IMR-90 (cell line): Measurements from ENCODE around the gene TOP3B. TPM values are rescaled to one million over a fixed set of nuclear protein-coding genes. Genes with fewer than 3 reads are reported as not detected.

ENCODE experiments used
- ATAC-seq: fragments of 200-7000 bp; cut with Tn5 transposase; 2 replicates; pipeline ENCODE4 v1.9.1; 2020; ENCODE audit warnings: low read depth, mild to moderate bottlenecking, moderate library complexity
- BruUV-seq: library from RNA; stranded (reverse); fragments of 400-500 nt; replicated peaks from 2 replicates; lab custom pipeline; 2021; lab: Mats Ljungman, UMichigan
- CTCF ChIA-PET: fragments of 300-600 bp; formaldehyde crosslinking; extraction: SDS; loops from one replicate; lab custom pipeline; 2021; ENCODE audit warnings: antibody characterized with exemption; lab: Yijun Ruan, JAX
- POLR2A ChIA-PET: fragments of 300-600 bp; sonication (Branson Sonifier 250); formaldehyde crosslinking; loops from one replicate; lab custom pipeline; 2022; ENCODE audit warnings: antibody characterized with exemption; ENCODE audit not compliant: unreplicated experiment; lab: Charles Lee
- DNase-seq: peaks from one replicate; pipeline ENCODE4 v3.0.0; 2013
- H2AFZ ChIP-seq: replicated peaks from 2 replicates; pipeline ENCODE3; 2013; ENCODE audit warnings: low read length, mild to moderate bottlenecking; ENCODE audit not compliant: poor library complexity
- H2AK5ac ChIP-seq: 2 replicates; pipeline ENCODE4 v1.6.1; 2013; ENCODE audit warnings: low read depth, low read length, inconsistent platforms
- H2AK9ac ChIP-seq: replicated peaks from 2 replicates; pipeline ENCODE3; 2013; ENCODE audit warnings: mild to moderate bottlenecking, low read depth, low read length, moderate library complexity; ENCODE audit not compliant: poor library complexity
- H2BK120ac ChIP-seq: 2 replicates; pipeline ENCODE4 v1.6.1; 2013; ENCODE audit warnings: low read depth, low read length, inconsistent platforms
- H2BK15ac ChIP-seq: 3 replicates; pipeline ENCODE4 v1.6.1; 2013; ENCODE audit warnings: low read depth, low read length, inconsistent platforms
- H2BK20ac ChIP-seq: 2 replicates; pipeline ENCODE4 v1.6.1; 2013; ENCODE audit warnings: low read depth, mild to moderate bottlenecking, inconsistent platforms, low read length, moderate library complexity
- H2BK5ac ChIP-seq: 2 replicates; pipeline ENCODE4 v1.6.1; 2013; ENCODE audit warnings: mild to moderate bottlenecking, low read depth, low read length, inconsistent platforms; ENCODE audit not compliant: poor library complexity, severe bottlenecking
- H3K14ac ChIP-seq: replicated peaks from 2 replicates; pipeline ENCODE4 v1.6.1; 2013; ENCODE audit warnings: low read depth, low read length, inconsistent platforms
- H3K18ac ChIP-seq: 2 replicates; pipeline ENCODE4 v1.6.1; 2013; ENCODE audit warnings: low read depth, low read length, control low read depth
- H3K23ac ChIP-seq: 2 replicates; pipeline ENCODE4 v1.6.1; 2013; ENCODE audit warnings: low read depth, low read length, inconsistent platforms
- H3K27ac ChIP-seq: 2 replicates; pipeline ENCODE4 v1.5.1; 2013; ENCODE audit warnings: mild to moderate bottlenecking, control low read depth, low read length; ENCODE audit not compliant: insufficient read depth
- H3K27me3 ChIP-seq: 2 replicates; pipeline ENCODE4 v1.6.1; 2013; ENCODE audit warnings: low read length; ENCODE audit not compliant: control insufficient read depth, insufficient read depth
- H3K36me3 ChIP-seq: 2 replicates; pipeline ENCODE4 v1.6.1; 2013; ENCODE audit warnings: low read length, mixed read lengths; ENCODE audit not compliant: control insufficient read depth, insufficient read depth
- H3K4ac ChIP-seq: 2 replicates; pipeline ENCODE4 v1.6.1; 2013; ENCODE audit warnings: low read depth, low read length, inconsistent platforms
- H3K4me1 ChIP-seq: 2 replicates; pipeline ENCODE4 v1.6.1; 2013; ENCODE audit warnings: low read length, mixed read lengths; ENCODE audit not compliant: control insufficient read depth, insufficient read depth
- H3K4me2 ChIP-seq: 2 replicates; pipeline ENCODE4 v1.6.1; 2013; ENCODE audit warnings: low read depth, mild to moderate bottlenecking, control low read depth, low read length, moderate library complexity
- H3K4me3 ChIP-seq: 2 replicates; pipeline ENCODE4 v1.5.1; 2013; ENCODE audit warnings: low read depth, mild to moderate bottlenecking, control low read depth, low read length, moderate library complexity; ENCODE audit not compliant: insufficient read depth
- H3K56ac ChIP-seq: 2 replicates; pipeline ENCODE4 v1.6.1; 2013; ENCODE audit warnings: low read length, inconsistent platforms; ENCODE audit not compliant: insufficient read depth; ENCODE audit errors: extremely low read depth
- H3K79me1 ChIP-seq, 2 experiments: 2 replicates each; pipeline ENCODE4 v1.6.1; 2013; ENCODE audit warnings: low read length in 2 of 2, inconsistent platforms in 1 of 2, low read depth in 1 of 2
- H3K9ac ChIP-seq: 2 replicates; pipeline ENCODE4 v1.6.1; 2013; ENCODE audit warnings: low read depth, low read length, control low read depth
- H3K9me1 ChIP-seq: 2 replicates; pipeline ENCODE4 v1.6.1; 2013; ENCODE audit warnings: low read length, inconsistent platforms; ENCODE audit not compliant: insufficient read depth
- H3K9me3 ChIP-seq: 2 replicates; pipeline ENCODE4 v1.6.1; 2013; ENCODE audit warnings: low read length; ENCODE audit not compliant: control insufficient read depth, insufficient read depth
- H4K20me1 ChIP-seq: 2 replicates; pipeline ENCODE4 v1.6.1; 2013; ENCODE audit warnings: low read length, inconsistent platforms; ENCODE audit not compliant: insufficient read depth
- H4K5ac ChIP-seq: 2 replicates; pipeline ENCODE4 v1.6.1; 2013; ENCODE audit warnings: mild to moderate bottlenecking, low read depth, low read length, control low read depth
- H4K8ac ChIP-seq, 2 experiments: 2 replicates each; pipeline ENCODE4 v1.6.1; 2013; ENCODE audit warnings: low read depth in 2 of 2, low read length in 2 of 2, control low read depth in 1 of 2, inconsistent platforms in 1 of 2
- H4K91ac ChIP-seq: 2 replicates; pipeline ENCODE4 v1.6.1; 2013; ENCODE audit warnings: low read depth, low read length, inconsistent platforms; ENCODE audit not compliant: insufficient read depth
- CEBPB ChIP-seq: IDR thresholded peaks from 2 replicates; pipeline ENCODE4 v1.6.1; 2012; ENCODE audit warnings: low read depth, low read length, improper control_type of control experiment
- ELK1 ChIP-seq: fragments of 150-350 bp; IDR thresholded peaks from 2 replicates; pipeline ENCODE4 v1.6.1; 2016; ENCODE audit warnings: low read depth, mild to moderate bottlenecking, low read length, moderate library complexity, borderline replicate concordance
- MAZ ChIP-seq: IDR thresholded peaks from 2 replicates; pipeline ENCODE4 v1.6.1; 2012; ENCODE audit warnings: low read depth, mild to moderate bottlenecking, low read length, improper control_type of control experiment, moderate library complexity, borderline replicate concordance
- MXI1 ChIP-seq: IDR thresholded peaks from 2 replicates; pipeline ENCODE4 v1.6.1; 2012; ENCODE audit warnings: low read depth, mild to moderate bottlenecking, low read length, moderate library complexity, borderline replicate concordance
- POLR2A ChIP-seq: IDR thresholded peaks from 2 replicates; pipeline ENCODE4 v1.6.1; 2012; ENCODE audit warnings: mild to moderate bottlenecking, low read depth, low read length
- RFX5 ChIP-seq: IDR thresholded peaks from 2 replicates; pipeline ENCODE4 v1.8.0; 2012; ENCODE audit warnings: low read depth, mild to moderate bottlenecking, low read length, moderate library complexity
- WGBS, 2 experiments: methylation state at CpG; one replicate each; pipeline versions ENCODE4 v1.1.5 to v1.1.7; 2013; ENCODE audit warnings: missing lambda C conversion rate in 2 of 2; ENCODE audit not compliant: insufficient read length in 1 of 2; ENCODE audit errors: extremely low coverage in 2 of 2; 5-methylcytosine and 5-hydroxymethylcytosine counted together
- dilution Hi-C: fragments of 300-500 bp; cut with HindIII; formaldehyde crosslinking; loops from one replicate; pipeline ENCODE4 v1.14.3; 2018; ENCODE audit warnings: low sequenced_read_pairs; ENCODE audit not compliant: unreplicated experiment
- in situ Hi-C: fragments of 300-500 bp; cut with MboI; formaldehyde crosslinking; loops from 3 replicates; pipeline ENCODE4 v1.14.3; 2019; ENCODE audit warnings: low sequenced_read_pairs, inconsistent platforms, mixed read lengths
- intact Hi-C: fragments of 100-400 bp; cut with micrococcal nuclease; formaldehyde crosslinking; loops from 2 replicates; pipeline ENCODE4 v1.10.0; 2022
- polyA plus RNA-seq, 3 experiments: library from polyadenylated mRNA; depleted of rRNA; stranded (reverse); fragments of >200 nt; gene quantifications; 2 replicates each; pipeline ENCODE4 v1.2.3, GENCODE V29; 2012; ENCODE audit warnings: low replicate concordance in 1 of 3
- total RNA-seq: library from RNA; depleted of rRNA; stranded (reverse); fragments of >200 nt; gene quantifications from 2 replicates; pipeline ENCODE4 v1.2.3, GENCODE V29; 2012
- TF ChIP-seq, protein P1 (sequence below): fragments of 150-350 bp; IDR thresholded peaks from 2 replicates; pipeline ENCODE4 v1.6.1; 2017; ENCODE audit warnings: mild to moderate bottlenecking, antibody characterized with exemption, low read length, low read depth

Gene TOP3B
- total and polyA plus RNA-seq, 2 of the 4 experiments (the other 2 are of a cell fraction): 23.0 to 23.5 TPM

DNA sequence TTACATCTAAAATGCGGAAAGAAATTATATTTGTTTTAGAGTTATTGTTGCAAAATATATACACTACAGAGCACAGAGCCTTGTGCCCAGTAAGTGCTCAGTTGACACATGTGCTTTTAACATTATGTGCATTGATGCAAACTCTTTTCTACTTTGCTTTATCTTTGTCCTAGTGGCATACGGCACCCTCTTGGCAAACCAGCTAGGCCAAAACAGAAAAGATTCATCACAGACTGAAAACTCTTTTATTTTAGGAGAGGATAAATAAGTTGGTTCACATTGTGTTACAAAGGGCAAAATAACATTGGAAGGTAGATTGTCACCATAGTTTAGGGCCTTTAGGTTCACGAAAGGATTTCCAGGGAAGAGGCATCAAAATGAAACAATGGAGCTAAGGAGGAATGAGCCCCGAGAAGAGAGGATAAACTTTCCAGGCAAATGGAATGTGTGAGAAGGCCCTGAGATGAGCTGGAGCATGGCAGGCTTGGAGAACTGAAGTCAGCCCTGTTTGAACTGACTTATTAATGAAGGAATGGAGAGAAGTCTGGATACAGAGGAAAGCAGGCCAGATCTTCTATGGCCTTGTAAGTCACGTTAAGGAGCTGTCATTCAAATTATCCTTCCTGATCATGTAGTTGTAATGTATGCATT is 23.5 kb upstream of the TOP3B start:
- H2BK20ac ChIP-seq: no peak overlapping the region
- no peak overlapping the region for H4K5ac ChIP-seq
- BruUV-seq: no TSS peak
- peaks cover 23% of the 10 kb centered on the region for H3K27me3 ChIP-seq
- H3K4me2 ChIP-seq: no peak overlapping the region; the same call in 1 of the 2 replicates
- no peak overlapping the region for H2AK9ac ChIP-seq
- no peak overlapping the region for H3K9ac ChIP-seq
- no peak overlapping the region for H4K91ac ChIP-seq
- H3K9me3 ChIP-seq: no peaks in the 10 kb centered on the region
- TF ChIP-seq MXI1: no peak
- TF ChIP-seq RFX5: no peak
- no peak for TF ChIP-seq MAZ
- TF ChIP-seq, protein P1, sequence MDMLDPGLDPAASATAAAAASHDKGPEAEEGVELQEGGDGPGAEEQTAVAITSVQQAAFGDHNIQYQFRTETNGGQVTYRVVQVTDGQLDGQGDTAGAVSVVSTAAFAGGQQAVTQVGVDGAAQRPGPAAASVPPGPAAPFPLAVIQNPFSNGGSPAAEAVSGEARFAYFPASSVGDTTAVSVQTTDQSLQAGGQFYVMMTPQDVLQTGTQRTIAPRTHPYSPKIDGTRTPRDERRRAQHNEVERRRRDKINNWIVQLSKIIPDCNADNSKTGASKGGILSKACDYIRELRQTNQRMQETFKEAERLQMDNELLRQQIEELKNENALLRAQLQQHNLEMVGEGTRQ: no peak
- no peak for TF ChIP-seq ELK1
- no peak for TF ChIP-seq CEBPB
- TF ChIP-seq POLR2A: no peak
- H4K8ac ChIP-seq: no peak overlapping the region
- H3K79me1 ChIP-seq: no peaks in the 10 kb centered on the region
- ChIA-PET POLR2A (no interaction called here), CTCF (interaction anchor here (0.6 kb wide), 1 partner anchor 308 kb away, joined by 4 read pairs; no protein-coding TSS in a partner anchor)
- ATAC-seq: peak; percentile 51; the same call in 1 of the 2 replicates
- in situ Hi-C loops: no loop called here
- H2BK120ac ChIP-seq: no peak overlapping the region
- H2BK15ac ChIP-seq: no peak overlapping the region
- no peaks in the 10 kb centered on the region for H3K36me3 ChIP-seq
- H3K23ac ChIP-seq: no peak overlapping the region
- H3K27ac ChIP-seq: no peak overlapping the region
- no peak overlapping the region for H3K4me3 ChIP-seq
- no peak for DNase-seq
- no peak overlapping the region for H2AFZ ChIP-seq
- intact Hi-C loops: no loop called here
- no peaks in the 10 kb centered on the region for H4K20me1 ChIP-seq
- no peak overlapping the region for H3K18ac ChIP-seq
- no peak overlapping the region for H3K4ac ChIP-seq
- 71% methylated on average over 2 of the region's 5 CpGs; no CpG with 5 or more reads in 1 of the 2 experiments for WGBS, 2 experiments
- no peak overlapping the region for H3K14ac ChIP-seq
- H3K4me1 ChIP-seq: no peaks in the 10 kb centered on the region
- no peaks in the 10 kb centered on the region for H3K9me1 ChIP-seq
- no peak overlapping the region for H2AK5ac ChIP-seq
- dilution Hi-C loops: no loop called here
- H2BK5ac ChIP-seq: no peak overlapping the region
- no peak overlapping the region for H3K56ac ChIP-seq
